HG02884 (cell line): ENCODE measurements around the gene DOCK11.

Source experiments
- ATAC-seq: cut with Tn5 transposase; IDR thresholded peaks from one replicate; pipeline ENCODE4 v1.9.1; 2021; ENCODE audit warnings: mild to moderate bottlenecking, moderate library complexity; ENCODE audit not compliant: unreplicated experiment

DOCK11 gene

GRCh38 chrX:118528071-118528737 is 32.6 kb downstream of the DOCK11 start:
- ATAC-seq = peak; percentile 59

GRCh38 chrX:118530219-118530911 is 34.8 kb downstream of the DOCK11 start:
- no peak for ATAC-seq

- no peak for ATAC-seq
Measured at GRCh38 chrX:118534716-118535493, 39.3 kb downstream of the DOCK11 start.

GRCh38 chrX:118536204-118536603 is 40.6 kb downstream of the DOCK11 start:
- ATAC-seq = peak; percentile 81

GRCh38 chrX:118536687-118537461 is 41.3 kb downstream of the DOCK11 start:
- peak; percentile 55 for ATAC-seq

- no peak for ATAC-seq
Measured at GRCh38 chrX:118538386-118538785, 42.8 kb downstream of the DOCK11 start.

- ATAC-seq = no peak
Measured at GRCh38 chrX:118540342-118540741, 44.7 kb downstream of the DOCK11 start.

- no peak for ATAC-seq
Measured at GRCh38 chrX:118541482-118541881, 45.9 kb downstream of the DOCK11 start.

GRCh38 chrX:118545510-118545909 is 49.9 kb downstream of the DOCK11 start:
- no peak for ATAC-seq

GRCh38 chrX:118548841-118549240 is 53.2 kb downstream of the DOCK11 start:
- ATAC-seq = no peak

GRCh38 chrX:118550792-118551191 is 55.2 kb downstream of the DOCK11 start:
- no peak for ATAC-seq

- ATAC-seq = no peak
Measured at GRCh38 chrX:118551426-118551825, 55.8 kb downstream of the DOCK11 start.

GRCh38 chrX:118552121-118552900 is 56.7 kb downstream of the DOCK11 start:
- no peak for ATAC-seq

GRCh38 chrX:118553042-118553710 is 57.6 kb downstream of the DOCK11 start:
- ATAC-seq = no peak

- ATAC-seq = no peak
Measured at GRCh38 chrX:118554511-118554910, 58.9 kb downstream of the DOCK11 start.

GRCh38 chrX:118558926-118559325 is 63.3 kb downstream of the DOCK11 start:
- ATAC-seq = no peak

GRCh38 chrX:118560489-118560888 is 64.9 kb downstream of the DOCK11 start:
- ATAC-seq = no peak

GRCh38 chrX:118562582-118563164 is 67.1 kb downstream of the DOCK11 start:
- ATAC-seq = no peak

- ATAC-seq = no peak
Measured at GRCh38 chrX:118564498-118564897, 68.9 kb downstream of the DOCK11 start.
